ENCODE data around the gene TPP2.

DNA sequence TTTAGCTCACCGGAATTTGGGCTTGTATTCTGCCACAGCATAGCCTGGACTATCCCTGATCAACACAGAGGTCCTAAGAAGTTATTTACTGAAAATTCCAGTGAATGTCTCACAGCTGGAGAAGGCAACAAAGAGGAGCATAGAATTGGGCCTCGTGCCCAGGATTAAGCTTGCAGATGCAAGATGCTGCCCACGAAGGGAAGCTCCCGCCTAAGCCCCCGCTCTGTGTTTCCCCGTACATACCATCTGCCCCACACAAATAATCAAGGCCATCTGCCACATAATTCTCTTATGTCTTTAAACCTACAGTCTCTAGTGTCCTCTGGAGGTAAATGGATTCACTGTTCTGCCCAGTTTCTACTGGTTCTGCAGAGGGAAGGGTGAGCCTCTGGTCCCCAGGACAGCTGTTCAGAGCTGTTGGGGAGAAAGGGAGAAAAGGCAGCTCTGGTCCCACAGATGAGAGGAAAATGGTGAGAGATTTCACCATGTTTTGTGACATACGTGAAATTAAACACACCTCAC lies 7.4 kb upstream of the TPP2 start:
- TF ChIP-seq, protein P1, sequence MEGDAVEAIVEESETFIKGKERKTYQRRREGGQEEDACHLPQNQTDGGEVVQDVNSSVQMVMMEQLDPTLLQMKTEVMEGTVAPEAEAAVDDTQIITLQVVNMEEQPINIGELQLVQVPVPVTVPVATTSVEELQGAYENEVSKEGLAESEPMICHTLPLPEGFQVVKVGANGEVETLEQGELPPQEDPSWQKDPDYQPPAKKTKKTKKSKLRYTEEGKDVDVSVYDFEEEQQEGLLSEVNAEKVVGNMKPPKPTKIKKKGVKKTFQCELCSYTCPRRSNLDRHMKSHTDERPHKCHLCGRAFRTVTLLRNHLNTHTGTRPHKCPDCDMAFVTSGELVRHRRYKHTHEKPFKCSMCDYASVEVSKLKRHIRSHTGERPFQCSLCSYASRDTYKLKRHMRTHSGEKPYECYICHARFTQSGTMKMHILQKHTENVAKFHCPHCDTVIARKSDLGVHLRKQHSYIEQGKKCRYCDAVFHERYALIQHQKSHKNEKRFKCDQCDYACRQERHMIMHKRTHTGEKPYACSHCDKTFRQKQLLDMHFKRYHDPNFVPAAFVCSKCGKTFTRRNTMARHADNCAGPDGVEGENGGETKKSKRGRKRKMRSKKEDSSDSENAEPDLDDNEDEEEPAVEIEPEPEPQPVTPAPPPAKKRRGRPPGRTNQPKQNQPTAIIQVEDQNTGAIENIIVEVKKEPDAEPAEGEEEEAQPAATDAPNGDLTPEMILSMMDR (IDR thresholded peaks at IDR 0.05; ENCODE audit: low read depth, low read length, poor library complexity, severe bottlenecking) = no peak
- no peak for TF ChIP-seq EZH2phosphoT487 (IDR thresholded peaks at IDR 0.05; ENCODE audit: borderline replicate concordance, low read length)

All from DOHH2 (cell line).